Endothelial cell of umbilical vein (primary cell): ENCODE measurements around the gene ATP8A2. TPM values are rescaled to one million over a fixed set of nuclear protein-coding genes. Genes with fewer than 3 reads are reported as not detected.

ENCODE experiments used
- BruUV-seq: library from RNA; stranded (reverse); fragments of 400-500 nt; replicated peaks from 2 replicates; lab custom pipeline; 2021; lab: Mats Ljungman, UMichigan
- CTCF ChIA-PET: fragments of 300-600, 350-600 bp; sonication (Branson Sonifier 250); formaldehyde crosslinking; loops from one replicate; lab custom pipeline; 2021; ENCODE audit warnings: antibody characterized with exemption, inconsistent platforms; lab: Charles Lee
- POLR2A ChIA-PET: fragments of 300-600, 350-600 bp; sonication (Branson Sonifier 250); formaldehyde crosslinking; loops from one replicate; lab custom pipeline; 2021; ENCODE audit warnings: antibody characterized with exemption, inconsistent platforms; lab: Charles Lee
- DNase-seq: peaks from one replicate; pipeline ENCODE4 v3.0.0-alpha.2; 2011; ENCODE audit warnings: low read depth, low spot score
- FAIRE-seq: peaks from 2 replicates; lab custom pipeline; 2011; peaks lifted over from hg19 to GRCh38; lab: Jason Lieb, UNC
- H2AFZ ChIP-seq: 2 replicates; pipeline ENCODE4 v1.6.0; 2012; ENCODE audit warnings: low read depth, low read length, control low read depth, inconsistent platforms
- H3K27ac ChIP-seq: 2 replicates; pipeline ENCODE4 v1.5.1; 2011; ENCODE audit warnings: low read depth, mild to moderate bottlenecking, control low read depth, low read length, moderate library complexity; ENCODE audit not compliant: insufficient read depth
- H3K27me3 ChIP-seq, 2 experiments: 2 replicates each; pipeline versions ENCODE4 v1.6.0 to v1.6.1; 2011; ENCODE audit warnings: low read length in 2 of 2, mixed read lengths in 1 of 2; ENCODE audit not compliant: control insufficient read depth in 2 of 2, insufficient read depth in 2 of 2
- H3K36me3 ChIP-seq, 2 experiments: 2 replicates in 1 of 2; 3 replicates in 1 of 2; pipeline ENCODE4 v1.5.1; 2011; ENCODE audit warnings: low read length in 2 of 2, mild to moderate bottlenecking in 1 of 2, moderate library complexity in 1 of 2; ENCODE audit not compliant: control insufficient read depth in 2 of 2, insufficient read depth in 2 of 2; ENCODE audit errors: extremely low read depth in 1 of 2
- H3K4me1 ChIP-seq: 3 replicates; pipeline ENCODE4 v1.5.1; 2011; ENCODE audit warnings: mild to moderate bottlenecking, low read length; ENCODE audit not compliant: control insufficient read depth, insufficient read depth; ENCODE audit errors: extremely low read depth
- H3K4me2 ChIP-seq: 2 replicates; pipeline ENCODE4 v1.6.1; 2011; ENCODE audit warnings: low read length, control low read depth, mixed read lengths; ENCODE audit not compliant: insufficient read depth
- H3K4me3 ChIP-seq, 3 experiments: fragments of 200-600 bp in 1 of 3; sonication (generic), shearing (Covaris generic) in 1 of 3; replicated peaks in 1 of 3; 2 replicates each; pipeline ENCODE4 v1.5.1; 2011 to 2016; ENCODE audit warnings: control low read depth in 3 of 3, low read length in 3 of 3, mild to moderate bottlenecking in 2 of 3, inconsistent platforms in 1 of 3, low read depth in 1 of 3, moderate library complexity in 1 of 3; ENCODE audit not compliant: insufficient read depth in 1 of 3
- H3K79me2 ChIP-seq: 2 replicates; pipeline ENCODE4 v1.6.0; 2012; ENCODE audit warnings: low read length, inconsistent platforms; ENCODE audit not compliant: control insufficient read depth, insufficient read depth
- H3K9ac ChIP-seq: replicated peaks from 2 replicates; pipeline ENCODE3; 2011; ENCODE audit warnings: low read length, control low read depth; ENCODE audit not compliant: insufficient read depth; ENCODE audit errors: extremely low read depth
- H3K9me1 ChIP-seq: replicated peaks from 3 replicates; pipeline ENCODE4 v1.6.0; 2011; ENCODE audit warnings: mild to moderate bottlenecking, low read length; ENCODE audit not compliant: control insufficient read depth, insufficient read depth; ENCODE audit errors: extremely low read depth
- H3K9me3 ChIP-seq: replicated peaks from 2 replicates; pipeline ENCODE4 v1.5.1; 2012; ENCODE audit warnings: low read length, inconsistent platforms; ENCODE audit not compliant: control insufficient read depth, insufficient read depth
- H4K20me1 ChIP-seq: replicated peaks from 2 replicates; pipeline ENCODE3; 2011; ENCODE audit warnings: mild to moderate bottlenecking, low read length; ENCODE audit not compliant: control insufficient read depth, insufficient read depth; ENCODE audit errors: extremely low read depth
- CTCF ChIP-seq, 2 donors: IDR thresholded peaks; 1 replicate in 1 of 2; 2 replicates in 1 of 2; pipeline ENCODE4 v1.5.1; 2011; ENCODE audit warnings: low read length in 2 of 2, mild to moderate bottlenecking in 2 of 2, moderate library complexity in 2 of 2, control low read depth in 1 of 2, inconsistent platforms in 1 of 2, low read depth in 1 of 2; ENCODE audit not compliant: insufficient read depth in 1 of 2; ENCODE audit errors: extremely low read depth in 1 of 2
- EZH2 ChIP-seq: IDR thresholded peaks from 2 replicates; pipeline ENCODE4 v1.6.1; 2012; ENCODE audit warnings: borderline replicate concordance, low read depth, mild to moderate bottlenecking, moderate library complexity, low read length, inconsistent platforms; ENCODE audit not compliant: severe bottlenecking
- FOS ChIP-seq: IDR thresholded peaks from 2 replicates; pipeline ENCODE4 v1.6.1; 2011; ENCODE audit warnings: mild to moderate bottlenecking, low read length, moderate library complexity, borderline replicate concordance; ENCODE audit not compliant: insufficient read depth
- GATA2 ChIP-seq: IDR thresholded peaks from 2 replicates; pipeline ENCODE4 v1.7.0; 2011; ENCODE audit warnings: low read depth, mild to moderate bottlenecking, moderate library complexity, mixed read lengths, low read length; ENCODE audit not compliant: insufficient read length, insufficient read depth
- JUN ChIP-seq: IDR thresholded peaks from 2 replicates; pipeline ENCODE4 v1.6.1; 2011; ENCODE audit warnings: borderline replicate concordance, low read depth; ENCODE audit not compliant: insufficient read length, insufficient read depth
- MYC ChIP-seq: IDR thresholded peaks from one replicate; pipeline ENCODE4 v1.6.1; 2011; ENCODE audit warnings: mild to moderate bottlenecking, low read depth, low read length
- POLR2A ChIP-seq: IDR thresholded peaks from 2 replicates; pipeline ENCODE4 v1.6.1; 2012; ENCODE audit warnings: low read depth, mild to moderate bottlenecking, control low read depth, low read length
- POLR2AphosphoS5 ChIP-seq: IDR thresholded peaks from 2 replicates; pipeline ENCODE4 v1.6.1; 2012; ENCODE audit warnings: low read depth, mild to moderate bottlenecking, control low read depth, low read length, moderate library complexity; ENCODE audit not compliant: insufficient read depth
- dilution Hi-C: fragments of 300-500 bp; cut with MboI; formaldehyde crosslinking; loops from one replicate; pipeline ENCODE4 v1.15.0; 2019; ENCODE audit warnings: low sequenced_read_pairs; ENCODE audit not compliant: extremely low pct_ligation_motif_present
- intact Hi-C: fragments of 100-400 bp; cut with micrococcal nuclease; formaldehyde crosslinking; loops from one replicate; pipeline ENCODE4 v1.10.0; 2022
- polyA plus RNA-seq, 4 experiments: library from polyadenylated mRNA; depleted of rRNA in 3 of 4; stranded (reverse) in 3 of 4; unstranded in 1 of 4; fragments of >200 nt; gene quantifications; 2 replicates each; pipeline versions ENCODE4 v1.2.1 to v1.2.3, GENCODE V29; 2011 to 2012; ENCODE audit warnings: missing spikeins in 1 of 4
- total RNA-seq: library from RNA; stranded (reverse); gene quantifications from 2 replicates; pipeline ENCODE4 v1.2.3, GENCODE V29; 2021
- TF ChIP-seq, protein P1 (sequence below): IDR thresholded peaks from 2 replicates; pipeline ENCODE4 v1.6.1; 2011; ENCODE audit not compliant: insufficient read depth, insufficient read length

The ATP8A2 gene
- total and polyA plus RNA-seq, 2 donors (not counting 3 experiments of a cell fraction or from before 2014, with no cell fraction given) = 0.11 to 0.49 TPM

DNA sequence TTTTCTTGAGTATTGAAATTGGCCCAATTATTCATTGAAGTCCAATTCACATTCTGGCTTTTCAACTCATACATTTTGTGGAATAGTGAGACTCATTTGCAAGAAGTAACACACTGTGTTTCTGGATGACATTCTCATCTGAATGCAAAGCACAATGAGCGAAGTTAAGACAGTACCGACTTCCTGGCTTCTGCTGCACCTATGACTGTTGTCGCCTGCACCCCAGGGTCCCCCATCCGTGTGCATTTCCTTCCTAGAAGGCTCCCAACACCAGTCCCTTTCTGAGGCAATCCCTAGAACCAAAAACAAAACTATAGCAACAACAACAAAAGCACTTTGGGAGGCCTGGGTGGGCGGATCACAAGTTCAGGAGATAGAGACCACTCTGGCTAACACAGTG lies 496.7 kb downstream of the ATP8A2 start:
- TF ChIP-seq EZH2 (no peak), CTCF (IDR thresholded peaks at IDR 0.05; ENCODE audit: extremely low read depth in 1 of 2, insufficient read depth in 1 of 2, low read depth in 1 of 2, low read length in 2 of 2) (no peak), POLR2A (no peak), MYC (no peak), FOS (no peak), GATA2 (no peak), JUN (no peak), POLR2AphosphoS5 (no peak)
- TF ChIP-seq, protein P1, sequence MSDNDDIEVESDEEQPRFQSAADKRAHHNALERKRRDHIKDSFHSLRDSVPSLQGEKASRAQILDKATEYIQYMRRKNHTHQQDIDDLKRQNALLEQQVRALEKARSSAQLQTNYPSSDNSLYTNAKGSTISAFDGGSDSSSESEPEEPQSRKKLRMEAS = no peak
- no peaks in the 10 kb centered on the region for H3K9me1 ChIP-seq
- intact Hi-C loops (no loop called here), dilution Hi-C loops (no loop called here)
- H4K20me1 ChIP-seq = no peaks in the 10 kb centered on the region
- H3K4me1 ChIP-seq = no peaks in the 10 kb centered on the region
- no peak overlapping the region for H3K27ac ChIP-seq
- H3K79me2 ChIP-seq = no peaks in the 10 kb centered on the region
- no peak overlapping the region for H3K4me2 ChIP-seq
- no peaks in the 10 kb centered on the region for H3K36me3 ChIP-seq
- no peak overlapping the region for H3K9ac ChIP-seq
- DNase-seq (no peak), FAIRE-seq (no peak)
- no TSS peak for BruUV-seq
- H2AFZ ChIP-seq = no peak overlapping the region
- H3K27me3 ChIP-seq = peaks cover 4% of the 10 kb centered on the region in 2 experiments
- CTCF ChIA-PET = no interaction called here
- POLR2A ChIA-PET = no interaction called here
- no peak overlapping the region for H3K4me3 ChIP-seq
- no peaks in the 10 kb centered on the region for H3K9me3 ChIP-seq
